ENCODE data around the gene RAB40C. TPM values are rescaled to one million over a fixed set of nuclear protein-coding genes. Genes with fewer than 3 reads are reported as not detected.
A peak's percentile ranks its signal among the peaks of the same experiment; 100 is the strongest.

The RAB40C gene
- total RNA-seq, 1 donor from 2014 or later: 6.0 TPM

- Histone ChIP-seq H3K27me3 (peaks cover 70% of the 10 kb centered on the region), H3K4me1 (peaks cover 5% of the 10 kb centered on the region), H2AFZ (replicated peaks) (no peak within 1 kb of the TSS), H3K27ac (no peak within 1 kb of the TSS), H3K9me3 (ENCODE audit: low read depth) (no peaks in the 10 kb centered on the region), H3K4me3 (peak within 1 kb of the TSS; percentile 42), H3K9ac (no peak within 1 kb of the TSS), H3K4me2 (peak within 1 kb of the TSS; percentile 72), H3K79me2 (ENCODE audit: low read depth) (no peaks in the 10 kb centered on the region), H3K36me3 (no peaks in the 10 kb centered on the region), H4K20me1 (ENCODE audit: low read depth) (peaks cover 10% of the 10 kb centered on the region), H3F3A (ENCODE audit: low read depth) (peaks cover 8% of the 10 kb centered on the region)
- TF ChIP-seq CTCF (IDR thresholded peaks at IDR 0.05) (no peak), EZH2 (IDR thresholded peaks at IDR 0.05) (peak; percentile 82), EZH2phosphoT487 (IDR thresholded peaks at IDR 0.05) (no peak)
- Mint-ChIP-seq H3K27me3 (ENCODE audit: insufficient read depth, low read depth) (peaks cover 24% of the 10 kb centered on the region), H3K4me3 (no peak within 1 kb of the TSS), H3K4me1 (peaks cover 8% of the 10 kb centered on the region), H3K9me3 (peaks cover 2% of the 10 kb centered on the region), H3K36me3 (no peaks in the 10 kb centered on the region), H3K27ac (no peak within 1 kb of the TSS)
- no peak for DNase-seq (ENCODE audit: low spot score)
These were observed 29.6 kb upstream of the RAB40C start, which contains the start of gene PRR35 for GRCh38 chr16:560204-560700. PRR35 (plus strand) TSS chr16:560394; CDS start chr16:563295, 2,901 bp downstream.

DNA sequence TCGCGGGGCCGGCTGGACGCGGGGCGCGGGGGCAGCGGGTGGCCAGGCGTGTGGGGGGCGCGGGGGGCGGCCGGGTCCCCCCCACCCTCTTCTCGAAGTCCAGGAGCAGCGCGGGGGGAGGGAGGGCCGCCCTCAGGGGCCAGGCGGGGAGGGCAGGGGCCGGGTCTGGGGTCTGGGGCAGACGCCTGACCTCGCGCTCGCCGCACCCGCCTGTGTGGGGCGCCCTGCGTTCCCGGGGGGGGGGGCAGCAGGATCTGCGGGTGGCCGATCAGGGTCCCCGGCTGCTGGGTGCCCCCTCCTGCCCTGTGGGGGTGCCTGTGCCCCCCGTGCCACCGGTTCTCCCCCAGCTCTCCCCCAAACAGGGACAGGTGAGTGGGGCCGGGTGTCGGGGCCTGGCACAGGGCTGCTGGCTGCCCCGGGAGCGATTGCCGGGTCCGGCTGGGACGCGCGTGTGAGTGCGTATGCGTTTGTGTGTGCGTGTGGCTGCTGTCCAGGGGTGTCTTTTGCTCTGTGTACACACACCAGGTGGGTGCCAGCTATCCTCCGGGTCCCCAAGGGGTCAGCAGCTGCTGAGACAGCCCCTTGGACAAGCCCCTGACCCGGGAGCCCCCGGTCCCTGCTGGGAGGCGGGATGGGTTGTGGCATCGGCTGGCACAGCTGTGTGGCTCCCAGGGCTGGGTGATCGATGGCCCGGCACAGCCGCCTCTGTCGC lies 29.0 kb upstream of the RAB40C start:
- Mint-ChIP-seq H3K27me3 (ENCODE audit: insufficient read depth, low read depth) (peaks cover 22% of the 10 kb centered on the region), H3K4me3 (no peak overlapping the region), H3K36me3 (no peaks in the 10 kb centered on the region), H3K9me3 (peaks cover 2% of the 10 kb centered on the region), H3K4me1 (peaks cover 11% of the 10 kb centered on the region), H3K27ac (no peak overlapping the region)
- no peaks in the 10 kb centered on the region for H3K36me3 ChIP-seq
- peaks cover 10% of the 10 kb centered on the region for H4K20me1 ChIP-seq (ENCODE audit: low read depth)
- TF ChIP-seq CTCF (IDR thresholded peaks at IDR 0.05) (no peak), EZH2phosphoT487 (IDR thresholded peaks at IDR 0.05) (peak; percentile 88), EZH2 (IDR thresholded peaks at IDR 0.05) (peak; percentile 82)
- no peaks in the 10 kb centered on the region for H3K9me3 ChIP-seq (ENCODE audit: low read depth)
- H3K9ac ChIP-seq: no peak overlapping the region
- no peak overlapping the region for H2AFZ ChIP-seq (replicated peaks)
- H3K4me3 ChIP-seq: no peak overlapping the region
- no peak overlapping the region for H3K4me2 ChIP-seq
- DNase-seq (ENCODE audit: low spot score): no peak
- peaks cover 8% of the 10 kb centered on the region for H3F3A ChIP-seq (ENCODE audit: low read depth)
- H3K27ac ChIP-seq: no peak overlapping the region
- peaks cover 70% of the 10 kb centered on the region for H3K27me3 ChIP-seq
- peaks cover 7% of the 10 kb centered on the region for H3K4me1 ChIP-seq
- no peaks in the 10 kb centered on the region for H3K79me2 ChIP-seq (ENCODE audit: low read depth)

GRCh38 chr16:561413-561794 lies 28.5 kb upstream of the RAB40C start:
- peaks cover 2% of the 10 kb centered on the region for H3K9me3 Mint-ChIP-seq
- H3K4me3 Mint-ChIP-seq: no peak overlapping the region

More at GRCh38 chr16:561413-561794, 28.5 kb upstream of the RAB40C start:
- Histone ChIP-seq H3F3A (ENCODE audit: low read depth) (peaks cover 8% of the 10 kb centered on the region), H4K20me1 (ENCODE audit: low read depth) (peaks cover 10% of the 10 kb centered on the region), H3K9me3 (ENCODE audit: low read depth) (no peaks in the 10 kb centered on the region), H2AFZ (replicated peaks) (no peak overlapping the region), H3K4me2 (no peak overlapping the region), H3K4me1 (peaks cover 11% of the 10 kb centered on the region), H3K9ac (no peak overlapping the region), H3K36me3 (no peaks in the 10 kb centered on the region), H3K27me3 (peaks cover 70% of the 10 kb centered on the region), H3K79me2 (ENCODE audit: low read depth) (no peaks in the 10 kb centered on the region), H3K27ac (no peak overlapping the region), H3K4me3 (no peak overlapping the region)
- Mint-ChIP-seq H3K4me1 (peaks cover 12% of the 10 kb centered on the region), H3K36me3 (no peaks in the 10 kb centered on the region), H3K27ac (no peak overlapping the region), H3K27me3 (ENCODE audit: insufficient read depth, low read depth) (peaks cover 22% of the 10 kb centered on the region)
- no peak for TF ChIP-seq CTCF (IDR thresholded peaks at IDR 0.05)
- TF ChIP-seq EZH2 (IDR thresholded peaks at IDR 0.05): no peak
- no peak for TF ChIP-seq EZH2phosphoT487 (IDR thresholded peaks at IDR 0.05)
- DNase-seq (ENCODE audit: low spot score): no peak

Measured in neural progenitor cell (in vitro differentiated cells).